ENCODE data around the gene ADAMTS3.
"Not testable (repeated sequence)": the region's sequence is repeated elsewhere in the genome, so short reads cannot be mapped to it uniquely, and the experiment has no call there.

ADAMTS3 gene

DNA sequence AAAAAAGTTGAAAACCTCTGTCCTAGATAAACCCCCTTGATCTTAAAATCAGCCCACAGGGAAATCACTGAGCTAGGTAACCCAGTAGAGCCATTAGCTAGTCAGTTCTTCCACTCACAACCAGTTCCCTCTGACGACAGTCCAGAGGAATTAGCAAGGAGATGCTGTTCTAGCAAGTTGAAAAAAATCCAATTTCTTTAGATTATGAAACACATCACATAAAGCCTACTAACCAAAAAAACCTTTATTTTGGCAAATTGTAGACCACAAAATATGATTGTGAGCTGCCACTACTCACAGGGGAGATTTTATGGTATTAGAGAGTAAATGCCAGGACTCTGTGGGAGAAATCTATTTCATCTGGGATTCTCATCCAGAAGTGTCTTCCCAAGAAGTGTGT is 22.6 kb downstream of the ADAMTS3 start:
- TF ChIP-seq, protein P1, sequence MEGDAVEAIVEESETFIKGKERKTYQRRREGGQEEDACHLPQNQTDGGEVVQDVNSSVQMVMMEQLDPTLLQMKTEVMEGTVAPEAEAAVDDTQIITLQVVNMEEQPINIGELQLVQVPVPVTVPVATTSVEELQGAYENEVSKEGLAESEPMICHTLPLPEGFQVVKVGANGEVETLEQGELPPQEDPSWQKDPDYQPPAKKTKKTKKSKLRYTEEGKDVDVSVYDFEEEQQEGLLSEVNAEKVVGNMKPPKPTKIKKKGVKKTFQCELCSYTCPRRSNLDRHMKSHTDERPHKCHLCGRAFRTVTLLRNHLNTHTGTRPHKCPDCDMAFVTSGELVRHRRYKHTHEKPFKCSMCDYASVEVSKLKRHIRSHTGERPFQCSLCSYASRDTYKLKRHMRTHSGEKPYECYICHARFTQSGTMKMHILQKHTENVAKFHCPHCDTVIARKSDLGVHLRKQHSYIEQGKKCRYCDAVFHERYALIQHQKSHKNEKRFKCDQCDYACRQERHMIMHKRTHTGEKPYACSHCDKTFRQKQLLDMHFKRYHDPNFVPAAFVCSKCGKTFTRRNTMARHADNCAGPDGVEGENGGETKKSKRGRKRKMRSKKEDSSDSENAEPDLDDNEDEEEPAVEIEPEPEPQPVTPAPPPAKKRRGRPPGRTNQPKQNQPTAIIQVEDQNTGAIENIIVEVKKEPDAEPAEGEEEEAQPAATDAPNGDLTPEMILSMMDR (IDR thresholded peaks at IDR 0.05; ENCODE audit: low read depth, low read length, missing control alignments) = no peak
- Histone ChIP-seq H3K36me3 (replicated peaks) (no peaks in the 10 kb centered on the region), H3K27ac (no peak overlapping the region), H3K4me3 (ENCODE audit: low read depth, low read length) (no peak overlapping the region), H3K27me3 (replicated peaks) (no peaks in the 10 kb centered on the region)
- no peak for DNase-seq
- in situ Hi-C loops (cut with HindIII; ENCODE audit: low pct_ligation_motif_present, low sequenced_read_pairs) = no loop called here

DNA sequence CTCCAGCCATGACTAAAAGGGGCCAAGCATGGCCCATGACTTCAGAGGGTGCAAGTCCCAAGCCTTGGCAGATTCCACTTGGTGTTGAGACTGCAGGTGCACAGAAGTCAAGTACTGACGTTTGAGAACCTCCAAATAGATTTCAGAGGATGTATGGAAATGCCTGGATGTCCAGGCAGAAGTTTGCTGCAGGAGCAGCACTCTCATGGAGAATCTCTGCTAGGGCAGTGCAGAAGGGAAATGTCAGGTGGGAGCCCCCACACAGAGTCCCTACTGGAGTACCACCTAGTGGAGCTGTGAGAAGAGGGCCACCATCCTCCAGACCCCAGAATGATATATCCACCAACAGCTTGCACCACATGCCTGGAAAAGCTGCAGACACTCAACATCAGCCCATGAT is 28.3 kb downstream of the ADAMTS3 start:
- H3K4me3 ChIP-seq (ENCODE audit: low read depth, low read length); H3K36me3 ChIP-seq (replicated peaks); in situ Hi-C loops (cut with HindIII; ENCODE audit: low pct_ligation_motif_present, low sequenced_read_pairs): not testable (repeated sequence)

GRCh38 chr4:72538006-72538405 is 31.0 kb downstream of the ADAMTS3 start:
- no peak for DNase-seq
- TF ChIP-seq, protein P1 (IDR thresholded peaks at IDR 0.05; ENCODE audit: low read depth, low read length, missing control alignments) = no peak
- no peaks in the 10 kb centered on the region for H3K36me3 ChIP-seq (replicated peaks)
- H3K27ac ChIP-seq = no peak overlapping the region
- H3K27me3 ChIP-seq (replicated peaks) = no peaks in the 10 kb centered on the region
- no peak overlapping the region for H3K4me3 ChIP-seq (ENCODE audit: low read depth, low read length)
- in situ Hi-C loops (cut with HindIII; ENCODE audit: low pct_ligation_motif_present, low sequenced_read_pairs) = no loop called here

More for the DNA sequence above, 28.3 kb downstream of the ADAMTS3 start:
- H3K27me3 ChIP-seq (replicated peaks); DNase-seq; H3K27ac ChIP-seq: not testable (repeated sequence)

DNA sequence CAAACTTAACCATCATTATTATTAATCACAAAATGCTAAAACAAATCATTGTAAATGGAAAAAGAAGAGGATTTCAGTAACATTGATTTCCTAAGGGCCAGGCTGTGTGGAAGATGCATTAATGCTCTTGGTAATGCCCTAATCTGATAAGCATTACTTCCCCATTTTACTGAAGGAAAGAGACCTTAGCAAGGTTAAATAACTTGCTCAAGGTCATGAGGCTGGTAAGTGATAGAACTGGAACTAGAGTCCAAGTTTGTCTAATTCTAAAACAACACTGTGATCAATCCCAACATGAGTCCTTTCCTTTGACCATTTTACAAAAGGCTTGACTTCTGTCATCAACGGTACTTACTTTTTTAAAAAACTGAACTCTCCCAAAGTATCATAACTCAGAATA is 32.6 kb downstream of the ADAMTS3 start:
- Histone ChIP-seq H3K4me3 (ENCODE audit: low read depth, low read length) (no peak overlapping the region), H3K36me3 (replicated peaks) (no peaks in the 10 kb centered on the region), H3K27me3 (replicated peaks) (no peaks in the 10 kb centered on the region), H3K27ac (no peak overlapping the region)
- TF ChIP-seq, protein P1 (IDR thresholded peaks at IDR 0.05; ENCODE audit: low read depth, low read length, missing control alignments) = no peak
- no peak for DNase-seq
- in situ Hi-C loops (cut with HindIII; ENCODE audit: low pct_ligation_motif_present, low sequenced_read_pairs) = no loop called here

- Histone ChIP-seq H3K4me3 (ENCODE audit: low read depth, low read length) (no peak overlapping the region), H3K36me3 (replicated peaks) (no peaks in the 10 kb centered on the region), H3K27ac (no peak overlapping the region), H3K27me3 (replicated peaks) (no peaks in the 10 kb centered on the region)
- no peak for DNase-seq
- TF ChIP-seq, protein P1 (IDR thresholded peaks at IDR 0.05; ENCODE audit: low read depth, low read length, missing control alignments) = no peak
- in situ Hi-C loops (cut with HindIII; ENCODE audit: low pct_ligation_motif_present, low sequenced_read_pairs) = no loop called here
Measured at GRCh38 chr4:72531768-72532290, 37.2 kb downstream of the ADAMTS3 start.

- Histone ChIP-seq H3K27ac (no peak overlapping the region), H3K4me3 (ENCODE audit: low read depth, low read length) (no peak overlapping the region), H3K36me3 (replicated peaks) (no peaks in the 10 kb centered on the region), H3K27me3 (replicated peaks) (no peaks in the 10 kb centered on the region)
- TF ChIP-seq, protein P1 (IDR thresholded peaks at IDR 0.05; ENCODE audit: low read depth, low read length, missing control alignments) = no peak
- no peak for DNase-seq
- in situ Hi-C loops (cut with HindIII; ENCODE audit: low pct_ligation_motif_present, low sequenced_read_pairs) = no loop called here
Measured at GRCh38 chr4:72531322-72531721, 37.7 kb downstream of the ADAMTS3 start.
